PC-3 (cell line): ENCODE data around the gene WDR3. TPM values are rescaled to one million over a fixed set of nuclear protein-coding genes. Genes with fewer than 3 reads are reported as not detected.

Experiments used
- ATAC-seq: fragments of 200-7000 bp; cut with Tn5 transposase; 2 replicates; pipeline ENCODE4 v1.9.1; 2020; ENCODE audit warnings: mild to moderate bottlenecking, moderate library complexity
- BruUV-seq: library from RNA; stranded (reverse); fragments of 400-500 nt; replicated peaks from 2 replicates; lab custom pipeline; 2021; lab: Mats Ljungman, UMichigan
- CTCF ChIA-PET: fragments of 300-600 bp; sonication (Branson Sonifier 250); formaldehyde crosslinking; loops from one replicate; lab custom pipeline; 2022; ENCODE audit warnings: antibody characterized with exemption; lab: Charles Lee
- POLR2A ChIA-PET: fragments of 300-600 bp; sonication (Branson Sonifier 250); formaldehyde crosslinking; loops from one replicate; lab custom pipeline; 2022; ENCODE audit warnings: antibody characterized with exemption; ENCODE audit not compliant: unreplicated experiment; lab: Charles Lee
- DNase-seq: peaks from one replicate; pipeline ENCODE4 v3.0.0-alpha.2; 2015
- H2AFZ ChIP-seq: fragments of 300-600 bp; sonication (generic); 2 replicates; pipeline ENCODE4 v1.6.0; 2016; ENCODE audit warnings: antibody characterized with exemption, low read length
- H3F3A ChIP-seq: fragments of 300-600 bp; sonication (generic); one replicate; pipeline ENCODE4 v1.6.0; 2017; ENCODE audit warnings: antibody characterized with exemption, low read length, control low read depth, mild to moderate bottlenecking; ENCODE audit not compliant: unreplicated experiment
- H3K27ac ChIP-seq: fragments of 300-600 bp; sonication (generic); 2 replicates; pipeline ENCODE4 v1.5.1; 2016; ENCODE audit warnings: mild to moderate bottlenecking, low read length
- H3K27me3 ChIP-seq: fragments of 300-600 bp; sonication (generic); 2 replicates; pipeline ENCODE4 v1.6.1; 2016; ENCODE audit warnings: low read length, mixed read lengths
- H3K36me3 ChIP-seq: fragments of 300-600 bp; sonication (generic); 2 replicates; pipeline ENCODE4 v1.6.1; 2016; ENCODE audit warnings: low read depth, mixed run types, low read length, mixed read lengths
- H3K4me1 ChIP-seq: fragments of 300-600 bp; sonication (generic); 2 replicates; pipeline ENCODE4 v1.5.1; 2016; ENCODE audit warnings: low read length; ENCODE audit not compliant: insufficient read depth
- H3K4me2 ChIP-seq: fragments of 300-600 bp; sonication (generic); 2 replicates; pipeline ENCODE4 v1.6.0; 2016; ENCODE audit warnings: low read length
- H3K4me3 ChIP-seq: fragments of 300-600 bp; sonication (generic); 2 replicates; pipeline ENCODE4 v1.5.1; 2016; ENCODE audit warnings: mild to moderate bottlenecking, low read length, mixed read lengths
- H3K79me2 ChIP-seq: fragments of 300-600 bp; sonication (generic); 2 replicates; pipeline ENCODE4 v1.6.1; 2017; ENCODE audit warnings: low read length, mixed read lengths
- H3K9ac ChIP-seq: fragments of 300-600 bp; sonication (generic); 2 replicates; pipeline ENCODE4 v1.6.0; 2016; ENCODE audit warnings: mild to moderate bottlenecking, low read length
- H3K9me2 ChIP-seq: fragments of 300-600 bp; sonication (generic); replicated peaks from 2 replicates; pipeline ENCODE4 v1.6.1; 2016; ENCODE audit warnings: mixed run types, low read length, mixed read lengths
- H3K9me3 ChIP-seq: fragments of 300-600 bp; sonication (generic); 2 replicates; pipeline ENCODE4 v1.6.1; 2016; ENCODE audit warnings: low read length, mixed read lengths
- H4K20me1 ChIP-seq: fragments of 300-600 bp; sonication (generic); 2 replicates; pipeline ENCODE4 v1.6.1; 2016; ENCODE audit warnings: low read length, mixed read lengths
- CTCF ChIP-seq: fragments of 300-600 bp; sonication (generic); conservative IDR thresholded peaks from 2 replicates; pipeline ENCODE4 v1.5.1; 2017; ENCODE audit warnings: antibody characterized with exemption, low read depth, mild to moderate bottlenecking, low read length
- EZH2 ChIP-seq: fragments of 300-600 bp; sonication (generic); IDR thresholded peaks from one replicate; pipeline ENCODE4 v1.6.1; 2017; ENCODE audit warnings: antibody characterized with exemption, mild to moderate bottlenecking, low read length; ENCODE audit not compliant: unreplicated experiment
- EZH2phosphoT487 ChIP-seq: fragments of 300-600 bp; sonication (generic); IDR thresholded peaks from 2 replicates; pipeline ENCODE4 v1.6.1; 2018; ENCODE audit warnings: mild to moderate bottlenecking, antibody characterized with exemption, low read length, borderline replicate concordance
- intact Hi-C: fragments of 100-400 bp; cut with micrococcal nuclease; formaldehyde crosslinking; loops from 2 replicates; pipeline ENCODE4 v1.9.0; 2023
- total RNA-seq: library from RNA; depleted of rRNA; stranded (reverse); fragments of >200 nt; gene quantifications from 2 replicates; pipeline ENCODE4 v1.2.3, GENCODE V29; 2014

Gene WDR3
- total RNA-seq, 1 experiment from 2014 or later = 57.8 TPM

DNA sequence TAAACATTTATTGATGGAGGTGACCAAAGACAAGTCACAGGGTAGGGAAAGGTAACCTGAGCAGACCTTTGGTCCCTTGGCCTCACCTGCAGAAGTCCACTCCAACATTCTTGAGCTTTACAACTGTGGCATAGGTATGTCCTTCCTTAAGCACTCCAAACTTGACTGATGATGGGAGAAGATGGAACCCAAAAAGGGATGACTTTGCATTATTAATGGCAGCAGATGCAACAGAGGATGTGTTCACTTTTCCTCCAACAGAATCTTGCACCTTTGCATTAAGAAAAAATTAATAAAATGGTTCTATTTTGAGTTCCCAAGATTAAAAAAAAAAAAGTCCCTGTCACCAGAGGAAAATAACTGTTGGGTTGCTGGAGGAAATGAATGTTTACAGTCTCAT, 42.2 kb downstream of the WDR3 start:
- no peaks in the 10 kb centered on the region for H3K9me2 ChIP-seq
- BruUV-seq = no TSS peak
- H3K27ac ChIP-seq = no peak overlapping the region
- no peak for DNase-seq
- H3K79me2 ChIP-seq = no peaks in the 10 kb centered on the region
- H3K4me1 ChIP-seq = no peaks in the 10 kb centered on the region
- H3K9ac ChIP-seq = no peak overlapping the region
- no peaks in the 10 kb centered on the region for H3K27me3 ChIP-seq
- H3K4me3 ChIP-seq = no peak overlapping the region
- no peaks in the 10 kb centered on the region for H3K9me3 ChIP-seq
- no peak overlapping the region for H2AFZ ChIP-seq
- ChIA-PET CTCF (no interaction called here), POLR2A (no interaction called here)
- no peak for ATAC-seq
- intact Hi-C loops = no loop called here
- TF ChIP-seq EZH2 (no peak), CTCF (no peak), EZH2phosphoT487 (no peak)
- no peaks in the 10 kb centered on the region for H3K36me3 ChIP-seq
- H3F3A ChIP-seq = no peaks in the 10 kb centered on the region
- no peak overlapping the region for H3K4me2 ChIP-seq
- no peaks in the 10 kb centered on the region for H4K20me1 ChIP-seq

DNA sequence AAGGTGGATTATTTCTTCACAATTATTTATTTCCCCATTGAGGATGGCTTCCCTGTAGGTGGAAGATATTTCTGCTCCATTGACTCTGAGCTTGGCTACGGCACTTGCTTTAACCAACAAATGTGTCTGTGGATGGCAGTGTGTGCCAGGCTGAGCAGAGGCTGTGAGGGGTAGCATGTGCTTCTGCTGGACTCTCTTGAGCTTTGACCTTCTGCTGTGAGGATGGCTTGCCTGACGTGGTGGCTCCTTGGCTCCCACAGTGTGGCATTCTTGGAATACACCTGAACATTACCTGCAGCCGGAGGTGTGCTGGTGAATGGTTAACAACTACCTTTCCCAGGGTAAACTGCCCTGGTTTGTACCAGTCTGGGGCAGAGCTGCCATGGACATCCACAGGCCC, 46.8 kb downstream of the WDR3 start:
- Histone ChIP-seq H3K27me3 (peaks cover 37% of the 10 kb centered on the region), H3K9me3 (no peaks in the 10 kb centered on the region), H3K79me2 (no peaks in the 10 kb centered on the region), H3F3A (no peaks in the 10 kb centered on the region), H3K4me1 (no peaks in the 10 kb centered on the region), H3K4me2 (no peak overlapping the region), H2AFZ (no peak overlapping the region), H4K20me1 (no peaks in the 10 kb centered on the region), H3K27ac (no peak overlapping the region), H3K36me3 (no peaks in the 10 kb centered on the region), H3K9ac (no peak overlapping the region), H3K4me3 (no peak overlapping the region), H3K9me2 (no peaks in the 10 kb centered on the region)
- ChIA-PET POLR2A (no interaction called here), CTCF (no interaction called here)
- BruUV-seq = no TSS peak
- intact Hi-C loops = no loop called here
- no peak for DNase-seq
- no peak for TF ChIP-seq EZH2phosphoT487
- TF ChIP-seq CTCF = no peak
- no peak for TF ChIP-seq EZH2
- ATAC-seq = no peak

- no peaks in the 10 kb centered on the region for H4K20me1 ChIP-seq
- H3K36me3 ChIP-seq = no peaks in the 10 kb centered on the region
- no peaks in the 10 kb centered on the region for H3K4me1 ChIP-seq
- no peaks in the 10 kb centered on the region for H3K9me3 ChIP-seq
- no peak overlapping the region for H3K9ac ChIP-seq
- H3K4me3 ChIP-seq = no peak overlapping the region
- no peak overlapping the region for H3K4me2 ChIP-seq
- POLR2A ChIA-PET = no interaction called here
- H3F3A ChIP-seq = no peaks in the 10 kb centered on the region
- H2AFZ ChIP-seq = no peak overlapping the region
- no peaks in the 10 kb centered on the region for H3K9me2 ChIP-seq
- no peak overlapping the region for H3K27ac ChIP-seq
- intact Hi-C loops = no loop called here
- no peak for DNase-seq
- TF ChIP-seq EZH2phosphoT487 (no peak), EZH2 (no peak), CTCF (no peak)
- H3K27me3 ChIP-seq = peaks cover 79% of the 10 kb centered on the region
- no peak for ATAC-seq
- no peaks in the 10 kb centered on the region for H3K79me2 ChIP-seq
- CTCF ChIA-PET = no interaction called here
- BruUV-seq = no TSS peak
Observed at GRCh38 chr1:117981455-117982192, 52.1 kb downstream of the WDR3 start.
